GM18520 (cell line): ENCODE data around the gene TMEFF2.

ENCODE experiments used
- ATAC-seq: cut with Tn5 transposase; IDR thresholded peaks from one replicate; pipeline ENCODE4 v1.9.1; 2021; ENCODE audit not compliant: unreplicated experiment

The TMEFF2 gene

DNA sequence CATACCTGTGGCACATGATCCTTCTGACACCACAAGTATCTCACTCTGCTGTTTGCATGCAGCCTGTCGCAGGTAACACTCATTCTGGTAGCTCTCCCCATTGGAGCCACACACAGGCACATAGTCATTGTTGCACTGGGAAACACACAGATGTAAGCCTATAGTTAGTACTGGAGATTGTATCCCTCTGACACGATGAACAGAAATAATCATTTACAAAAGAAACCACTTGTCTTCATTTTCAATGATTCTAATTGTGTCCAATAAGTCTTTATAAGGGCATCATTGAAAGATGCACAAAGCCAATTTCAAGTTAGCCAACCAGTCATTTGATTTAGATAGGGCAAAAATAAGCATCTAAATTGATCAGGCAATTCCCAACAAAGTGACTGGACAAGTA is 10.4 kb downstream of the TMEFF2 start:
- ATAC-seq = no peak

DNA sequence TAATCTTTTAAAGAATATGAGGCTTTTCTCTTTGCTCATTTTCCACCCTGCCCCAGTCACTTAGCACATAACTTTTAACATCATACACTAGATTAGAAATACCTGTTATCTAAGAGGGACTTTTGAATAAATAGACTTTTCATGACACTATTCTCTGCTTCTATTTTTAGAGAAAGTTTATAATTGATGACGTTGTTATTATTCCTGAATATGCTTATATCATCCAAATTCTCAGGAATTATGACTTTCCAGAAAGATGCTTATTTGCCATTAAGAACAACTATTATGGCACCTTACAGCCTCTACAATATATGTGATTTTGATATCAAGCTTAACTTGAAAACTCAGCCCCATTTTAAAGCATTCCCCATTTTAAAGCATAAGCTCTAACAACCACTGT is 11.4 kb downstream of the TMEFF2 start:
- ATAC-seq = no peak

DNA sequence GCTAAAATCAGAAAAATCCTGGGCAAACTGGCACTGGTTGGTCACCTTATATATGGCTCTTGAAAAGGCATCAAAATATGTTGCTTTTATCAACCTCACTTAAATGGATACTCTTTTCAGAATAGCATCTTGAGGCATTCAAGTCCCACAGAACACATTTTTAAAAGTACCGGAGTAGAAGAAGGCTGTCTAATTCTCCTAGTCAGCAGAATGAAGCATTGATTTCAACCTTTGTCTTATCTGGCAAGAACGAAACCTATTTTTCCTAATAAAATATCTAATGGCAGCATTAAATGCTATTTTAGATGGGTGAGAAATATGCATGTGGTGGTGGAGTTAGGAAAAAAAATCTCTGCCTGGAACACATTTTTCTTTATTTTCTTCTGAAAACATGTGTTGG is 27.8 kb downstream of the TMEFF2 start:
- ATAC-seq = no peak

DNA sequence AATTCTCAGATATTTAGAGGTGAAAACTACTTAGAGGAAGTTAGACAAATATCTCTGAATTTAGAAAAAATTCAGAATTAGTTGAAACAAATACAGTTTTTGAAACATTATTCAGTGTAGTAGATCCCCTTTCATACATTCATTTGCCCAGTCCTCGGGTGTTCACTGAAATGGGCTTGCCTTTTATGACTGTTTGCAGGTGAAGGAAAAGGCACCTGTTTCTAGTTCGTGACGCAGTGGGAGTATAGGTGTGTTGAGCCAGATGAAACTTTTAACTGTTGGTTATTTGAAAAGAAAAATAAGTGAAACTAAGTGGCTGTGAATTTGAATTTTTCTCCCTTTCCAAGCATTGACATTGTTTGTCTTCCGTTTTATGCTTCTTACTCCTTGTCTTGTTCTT is 28.9 kb downstream of the TMEFF2 start:
- no peak for ATAC-seq

DNA sequence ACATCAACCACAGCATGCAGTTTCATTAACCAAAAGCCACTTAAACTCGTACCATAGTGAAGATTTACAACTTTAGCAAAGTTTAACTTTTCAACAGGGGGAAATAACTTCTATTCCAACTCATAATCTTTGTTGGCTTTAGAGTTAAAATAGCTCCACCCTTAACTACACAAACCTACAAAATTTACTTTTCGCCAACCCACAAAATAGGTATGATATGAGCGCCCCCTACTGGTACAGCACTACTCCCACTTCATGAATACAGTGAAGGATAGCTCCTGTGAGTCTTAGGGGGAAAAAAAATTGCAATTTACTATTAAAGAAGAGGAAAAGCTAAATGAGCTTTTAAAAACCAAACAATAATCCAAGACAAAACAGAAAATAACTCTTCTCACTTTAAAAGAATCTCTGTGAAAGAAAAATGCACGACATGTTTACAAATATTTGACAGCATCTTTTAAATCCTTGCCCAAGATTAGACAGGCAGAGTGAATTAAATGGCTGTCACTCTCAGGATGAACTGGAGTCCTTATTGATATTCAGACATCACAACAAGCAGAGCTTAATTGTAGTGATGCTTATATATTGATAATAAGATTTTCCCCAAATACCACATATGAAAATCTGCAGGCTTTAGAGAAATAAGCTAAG is 32.2 kb downstream of the TMEFF2 start:
- peak; percentile 47 for ATAC-seq

- no peak for ATAC-seq
These were observed 33.0 kb downstream of the TMEFF2 start for GRCh38 chr2:192161656-192162290.

DNA sequence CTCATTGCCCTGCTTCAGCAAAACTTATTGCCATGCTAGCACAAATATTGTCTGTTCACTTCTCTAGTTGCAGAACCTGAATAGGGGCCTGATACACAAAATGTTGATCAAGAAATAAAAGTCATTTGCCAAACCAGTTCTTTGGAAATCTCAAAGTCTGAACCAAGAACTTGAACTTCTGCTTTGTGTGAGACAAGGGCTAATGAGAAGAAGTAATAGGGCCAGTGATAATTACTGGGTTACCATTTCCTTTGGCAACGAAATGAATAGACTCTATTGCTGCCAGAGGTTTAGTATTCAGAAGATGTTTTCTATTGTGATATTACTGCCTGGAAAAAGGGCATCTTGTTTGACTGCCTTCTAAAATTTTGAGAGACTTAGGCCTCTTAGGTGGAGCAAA is 35.0 kb downstream of the TMEFF2 start:
- no peak for ATAC-seq

- no peak for ATAC-seq
These were observed 35.5 kb downstream of the TMEFF2 start for GRCh38 chr2:192159208-192159607.

DNA sequence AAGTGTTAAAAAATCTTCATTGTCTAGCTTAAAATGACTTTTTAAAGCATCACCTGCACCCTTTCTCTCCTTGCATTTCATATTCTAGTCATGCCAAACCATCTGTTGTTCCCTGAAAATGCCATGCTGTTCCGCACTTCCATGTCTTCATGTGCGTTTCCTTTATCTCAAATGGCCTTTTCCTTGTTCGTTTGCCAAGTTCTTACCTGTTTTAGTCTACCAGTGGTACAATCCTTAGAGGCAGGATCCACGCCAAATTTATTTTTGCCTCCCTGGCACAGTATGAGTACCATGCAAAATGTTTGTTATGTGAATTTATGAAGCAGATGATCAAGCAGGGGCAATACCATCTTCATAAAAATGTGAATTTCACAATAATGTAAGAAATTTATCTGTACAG is 37.0 kb downstream of the TMEFF2 start:
- no peak for ATAC-seq

- no peak for ATAC-seq
These were observed 39.1 kb downstream of the TMEFF2 start for GRCh38 chr2:192155511-192156118.

GRCh38 chr2:192153561-192153960 is 41.2 kb downstream of the TMEFF2 start:
- ATAC-seq = no peak

GRCh38 chr2:192151853-192152252 is 42.9 kb downstream of the TMEFF2 start:
- peak; percentile 50 for ATAC-seq

DNA sequence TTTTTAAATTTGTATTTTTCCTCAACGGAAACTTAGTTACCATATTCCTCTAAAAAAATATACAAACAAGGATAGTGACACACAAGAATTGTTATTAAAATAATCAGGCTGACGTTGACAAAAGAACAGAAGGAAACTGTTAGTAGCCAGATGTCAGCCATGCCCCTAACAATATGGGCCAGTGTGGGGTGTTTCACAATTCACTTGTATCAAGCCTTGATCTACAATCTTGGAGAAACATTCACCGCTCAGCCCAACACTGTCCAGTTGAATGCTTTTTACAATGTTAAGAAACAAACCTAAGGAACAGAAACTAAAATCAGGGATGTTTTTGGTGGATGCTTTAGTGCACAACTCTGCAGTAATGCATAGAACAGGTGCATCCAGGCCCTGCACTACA is 44.6 kb downstream of the TMEFF2 start:
- ATAC-seq = no peak

GRCh38 chr2:192148620-192149321 is 46.0 kb downstream of the TMEFF2 start:
- ATAC-seq = no peak

- no peak for ATAC-seq
These were observed 46.5 kb downstream of the TMEFF2 start for GRCh38 chr2:192148241-192148619.

DNA sequence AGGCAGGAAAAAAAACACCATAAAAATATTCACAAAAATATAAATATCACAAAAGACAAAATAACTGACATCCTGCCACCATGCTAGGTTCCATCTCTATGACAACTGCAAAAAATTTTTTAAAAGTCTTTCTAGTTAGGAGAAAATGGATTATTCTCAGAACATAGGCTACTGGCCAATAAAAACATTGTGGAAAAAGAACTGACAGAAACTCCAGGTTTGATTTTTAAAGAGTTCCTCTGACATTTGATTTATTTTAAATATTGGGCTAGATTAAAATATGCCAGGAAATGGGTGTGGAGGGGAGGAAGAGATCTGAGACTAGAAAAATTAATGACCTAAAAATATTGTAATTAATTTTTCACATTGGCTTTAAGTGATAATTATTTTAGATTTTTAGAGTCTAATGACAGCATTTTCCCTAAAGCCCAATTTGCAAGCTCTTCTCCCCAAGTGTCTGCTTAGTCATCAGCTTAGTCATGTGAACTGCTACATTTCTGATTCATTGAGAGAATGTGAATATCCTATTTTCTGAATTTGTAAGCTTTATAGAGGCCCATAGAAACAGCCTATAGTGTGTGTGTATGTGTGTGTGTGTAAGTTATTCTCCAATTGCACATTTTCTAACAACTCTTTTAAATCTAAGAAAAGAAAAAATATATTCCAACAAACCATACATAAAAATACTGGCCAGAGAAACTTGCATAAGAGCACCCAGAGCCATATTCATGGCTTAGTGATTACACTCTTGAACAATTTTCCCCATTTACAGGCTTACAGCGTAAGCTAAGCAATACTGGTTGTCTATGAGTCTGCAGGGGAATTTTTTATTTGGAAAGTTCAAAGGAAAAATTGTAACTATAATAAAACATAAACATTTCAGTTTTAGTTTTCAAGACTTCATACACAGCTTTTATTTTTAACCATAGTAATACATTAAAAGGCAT is 48.4 kb downstream of the TMEFF2 start:
- no peak for ATAC-seq

- ATAC-seq = no peak
These were observed 49.2 kb downstream of the TMEFF2 start for GRCh38 chr2:192145496-192145895.

GRCh38 chr2:192140236-192140839 is 54.4 kb downstream of the TMEFF2 start:
- ATAC-seq = no peak

DNA sequence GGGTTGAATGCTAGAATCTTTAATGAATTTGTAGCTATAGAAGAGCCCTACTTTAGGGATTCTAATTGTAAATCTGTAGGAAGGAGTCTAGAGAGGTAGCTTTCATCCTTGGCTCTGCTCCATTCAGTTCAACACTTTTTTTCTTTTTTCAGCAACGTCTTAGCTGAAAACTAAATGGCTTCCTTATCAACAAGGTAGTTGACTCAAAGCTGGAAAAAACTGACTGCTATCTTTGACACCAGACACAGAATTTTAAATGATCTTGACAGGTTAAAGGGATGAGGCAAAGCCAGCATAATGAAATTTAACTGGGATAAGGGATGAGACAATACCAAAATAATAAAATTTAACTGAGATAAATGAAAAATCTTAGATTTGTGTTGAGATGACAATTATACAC is 54.9 kb downstream of the TMEFF2 start:
- ATAC-seq = no peak

GRCh38 chr2:192137451-192137850 is 57.3 kb downstream of the TMEFF2 start:
- no peak for ATAC-seq
